Activated CD8-positive, alpha-beta memory T cell treated with anti-CD3 and anti-CD28 coated beads, Interleukin-2, amount 50 U/mL, for 24 hours (primary cell): ENCODE measurements around the gene GCHFR.

Experiments
- DNase-seq: peaks from one replicate; pipeline ENCODE4 v3.0.0-alpha.2; 2020; ENCODE audit errors: extremely low read depth

Gene GCHFR

GRCh38 chr15:40808861-40809450, 45.1 kb downstream of the GCHFR start:
- DNase-seq = no peak

GRCh38 chr15:40812721-40813425, 49.0 kb downstream of the GCHFR start:
- no peak for DNase-seq

GRCh38 chr15:40815042-40815698, 51.3 kb downstream of the GCHFR start:
- no peak for DNase-seq
